Thyroid gland (tissue), 4 donors: ENCODE measurements around the gene AKNAD1.

Experiments used
- POLR2A ChIP-seq, 2 donors: fragments of 450-650 bp; IDR thresholded peaks; one replicate each; pipeline ENCODE4 v1.6.1; 2017; ENCODE audit warnings: antibody characterized with exemption in 2 of 2, mild to moderate bottlenecking in 2 of 2, moderate library complexity in 1 of 2
- TF ChIP-seq, protein P1 (sequence below), 6 experiments: fragments of 200-600 bp in 3 of 6; fragments of 450-650 bp in 3 of 6; sonication (generic) in 3 of 6; IDR thresholded peaks; one replicate each; pipeline ENCODE4 v1.5.1; 2016 to 2019; ENCODE audit warnings: antibody characterized with exemption in 6 of 6, mild to moderate bottlenecking in 2 of 6, inconsistent platforms in 1 of 6, moderate library complexity in 1 of 6

- TF ChIP-seq, protein P1, sequence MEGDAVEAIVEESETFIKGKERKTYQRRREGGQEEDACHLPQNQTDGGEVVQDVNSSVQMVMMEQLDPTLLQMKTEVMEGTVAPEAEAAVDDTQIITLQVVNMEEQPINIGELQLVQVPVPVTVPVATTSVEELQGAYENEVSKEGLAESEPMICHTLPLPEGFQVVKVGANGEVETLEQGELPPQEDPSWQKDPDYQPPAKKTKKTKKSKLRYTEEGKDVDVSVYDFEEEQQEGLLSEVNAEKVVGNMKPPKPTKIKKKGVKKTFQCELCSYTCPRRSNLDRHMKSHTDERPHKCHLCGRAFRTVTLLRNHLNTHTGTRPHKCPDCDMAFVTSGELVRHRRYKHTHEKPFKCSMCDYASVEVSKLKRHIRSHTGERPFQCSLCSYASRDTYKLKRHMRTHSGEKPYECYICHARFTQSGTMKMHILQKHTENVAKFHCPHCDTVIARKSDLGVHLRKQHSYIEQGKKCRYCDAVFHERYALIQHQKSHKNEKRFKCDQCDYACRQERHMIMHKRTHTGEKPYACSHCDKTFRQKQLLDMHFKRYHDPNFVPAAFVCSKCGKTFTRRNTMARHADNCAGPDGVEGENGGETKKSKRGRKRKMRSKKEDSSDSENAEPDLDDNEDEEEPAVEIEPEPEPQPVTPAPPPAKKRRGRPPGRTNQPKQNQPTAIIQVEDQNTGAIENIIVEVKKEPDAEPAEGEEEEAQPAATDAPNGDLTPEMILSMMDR (IDR thresholded peaks at IDR 0.05), result no peak
- TF ChIP-seq POLR2A (IDR thresholded peaks at IDR 0.05), result no peak
These were observed 7.1 kb upstream of the AKNAD1 start for GRCh38 chr1:108863984-108864383.
